ENCODE data around the gene TMEM205. TPM values are rescaled to one million over a fixed set of nuclear protein-coding genes. Genes with fewer than 3 reads are reported as not detected.

TMEM205 gene
- total and polyA plus RNA-seq, 2 donors = 63.8 to 144 TPM

- no peaks in the 10 kb centered on the region for H3K36me3 ChIP-seq (ENCODE audit: insufficient read depth)
- no peak overlapping the region for H3K4me3 ChIP-seq (ENCODE audit: low read depth, low read length)
- WGBS = 94% methylated on average over 3 of the region's 3 CpGs
- H3K27ac ChIP-seq (ENCODE audit: low read depth) = no peak overlapping the region
- peaks cover 2% of the 10 kb centered on the region for H3K4me1 ChIP-seq (ENCODE audit: insufficient read depth)
- DNase-seq (ENCODE audit: extremely low spot score) = no peak
Measured at GRCh38 chr19:11377756-11378155, 31.7 kb upstream of the TMEM205 start.

- H3K36me3 ChIP-seq (ENCODE audit: insufficient read depth) = no peaks in the 10 kb centered on the region
- H3K27ac ChIP-seq (ENCODE audit: low read depth) = no peak overlapping the region
- no peak for DNase-seq (ENCODE audit: extremely low spot score)
- no peak overlapping the region for H3K4me3 ChIP-seq (ENCODE audit: low read depth, low read length)
- H3K4me1 ChIP-seq (ENCODE audit: insufficient read depth) = peaks cover 2% of the 10 kb centered on the region
Measured at GRCh38 chr19:11377237-11377636, 31.2 kb upstream of the TMEM205 start.

- H3K27ac ChIP-seq (ENCODE audit: low read depth) = peak overlapping the region; percentile 68
- peaks cover 2% of the 10 kb centered on the region for H3K4me1 ChIP-seq (ENCODE audit: insufficient read depth)
- no peak for DNase-seq (ENCODE audit: extremely low spot score)
- 10% methylated on average over 27 of the region's 27 CpGs for WGBS
- H3K4me3 ChIP-seq (ENCODE audit: low read depth, low read length) = peak overlapping the region; percentile 42
- no peaks in the 10 kb centered on the region for H3K36me3 ChIP-seq (ENCODE audit: insufficient read depth)
Measured at GRCh38 chr19:11375143-11375948, 29.3 kb upstream of the TMEM205 start.

GRCh38 chr19:11374433-11375142 lies 28.5 kb upstream of the TMEM205 start, which contains the start of gene SWSAP1:
Gene SWSAP1 (plus strand): TSS chr19:11374666. CDS start chr19:11374681, 15 bp downstream.
- Histone ChIP-seq H3K36me3 (ENCODE audit: insufficient read depth) (no peaks in the 10 kb centered on the region), H3K4me3 (ENCODE audit: low read depth, low read length) (peak within 1 kb of the TSS; percentile 44), H3K27ac (ENCODE audit: low read depth) (peak within 1 kb of the TSS; percentile 92), H3K4me1 (ENCODE audit: insufficient read depth) (peaks cover 2% of the 10 kb centered on the region)
- under 1% methylated on average over 44 of the region's 44 CpGs for WGBS
- peak; percentile 99 for DNase-seq (ENCODE audit: extremely low spot score)

- H3K36me3 ChIP-seq (ENCODE audit: insufficient read depth) = no peaks in the 10 kb centered on the region
- peaks cover 2% of the 10 kb centered on the region for H3K4me1 ChIP-seq (ENCODE audit: insufficient read depth)
- no peak overlapping the region for H3K27ac ChIP-seq (ENCODE audit: low read depth)
- DNase-seq (ENCODE audit: extremely low spot score) = no peak
- no peak overlapping the region for H3K4me3 ChIP-seq (ENCODE audit: low read depth, low read length)
- WGBS = 33% methylated on average over 11 of the region's 11 CpGs
Measured at GRCh38 chr19:11373885-11374432, 27.9 kb upstream of the TMEM205 start.

- WGBS = 47% methylated on average over 10 of the region's 10 CpGs
- H3K36me3 ChIP-seq (ENCODE audit: insufficient read depth) = no peaks in the 10 kb centered on the region
- no peak overlapping the region for H3K27ac ChIP-seq (ENCODE audit: low read depth)
- DNase-seq (ENCODE audit: extremely low spot score) = peak; percentile 25
- no peak overlapping the region for H3K4me3 ChIP-seq (ENCODE audit: low read depth, low read length)
- H3K4me1 ChIP-seq (ENCODE audit: insufficient read depth) = peaks cover 2% of the 10 kb centered on the region
Measured at GRCh38 chr19:11373166-11373884, 27.3 kb upstream of the TMEM205 start.

- Histone ChIP-seq H3K27ac (ENCODE audit: low read depth) (no peak overlapping the region), H3K4me1 (ENCODE audit: insufficient read depth) (no peaks in the 10 kb centered on the region), H3K4me3 (ENCODE audit: low read depth, low read length) (no peak overlapping the region), H3K36me3 (ENCODE audit: insufficient read depth) (no peaks in the 10 kb centered on the region)
- 92% methylated on average over 2 of the region's 2 CpGs for WGBS
- no peak for DNase-seq (ENCODE audit: extremely low spot score)
Measured at GRCh38 chr19:11370744-11371143, 24.7 kb upstream of the TMEM205 start.

- Histone ChIP-seq H3K27ac (ENCODE audit: low read depth) (no peak overlapping the region), H3K4me3 (ENCODE audit: low read depth, low read length) (no peak overlapping the region), H3K36me3 (ENCODE audit: insufficient read depth) (no peaks in the 10 kb centered on the region), H3K4me1 (ENCODE audit: insufficient read depth) (no peaks in the 10 kb centered on the region)
- DNase-seq (ENCODE audit: extremely low spot score) = no peak
- 76% methylated on average over 2 of the region's 2 CpGs for WGBS
Measured at GRCh38 chr19:11367528-11367927, 21.5 kb upstream of the TMEM205 start.

GRCh38 chr19:11365557-11366117 lies 19.6 kb upstream of the TMEM205 start:
- no peak for DNase-seq (ENCODE audit: extremely low spot score)
- no peaks in the 10 kb centered on the region for H3K36me3 ChIP-seq (ENCODE audit: insufficient read depth)
- no peaks in the 10 kb centered on the region for H3K4me1 ChIP-seq (ENCODE audit: insufficient read depth)
- H3K4me3 ChIP-seq (ENCODE audit: low read depth, low read length) = no peak overlapping the region
- no peak overlapping the region for H3K27ac ChIP-seq (ENCODE audit: low read depth)
- 75% methylated on average over 7 of the region's 7 CpGs for WGBS

GRCh38 chr19:11364935-11365334 lies 18.9 kb upstream of the TMEM205 start:
- H3K27ac ChIP-seq (ENCODE audit: low read depth) = no peak overlapping the region
- 62% methylated on average over 5 of the region's 5 CpGs for WGBS
- H3K4me1 ChIP-seq (ENCODE audit: insufficient read depth) = no peaks in the 10 kb centered on the region
- no peak overlapping the region for H3K4me3 ChIP-seq (ENCODE audit: low read depth, low read length)
- no peak for DNase-seq (ENCODE audit: extremely low spot score)
- no peaks in the 10 kb centered on the region for H3K36me3 ChIP-seq (ENCODE audit: insufficient read depth)

- no peak for DNase-seq (ENCODE audit: extremely low spot score)
- Histone ChIP-seq H3K36me3 (ENCODE audit: insufficient read depth) (no peaks in the 10 kb centered on the region), H3K27ac (ENCODE audit: low read depth) (no peak overlapping the region), H3K4me1 (ENCODE audit: insufficient read depth) (no peaks in the 10 kb centered on the region), H3K4me3 (ENCODE audit: low read depth, low read length) (no peak overlapping the region)
- 91% methylated on average over 28 of the region's 28 CpGs for WGBS
Measured at GRCh38 chr19:11364296-11364904, 18.3 kb upstream of the TMEM205 start.

GRCh38 chr19:11363881-11364280 lies 17.8 kb upstream of the TMEM205 start:
- no peaks in the 10 kb centered on the region for H3K36me3 ChIP-seq (ENCODE audit: insufficient read depth)
- 90% methylated on average over 10 of the region's 10 CpGs for WGBS
- no peaks in the 10 kb centered on the region for H3K4me1 ChIP-seq (ENCODE audit: insufficient read depth)
- no peak overlapping the region for H3K4me3 ChIP-seq (ENCODE audit: low read depth, low read length)
- no peak overlapping the region for H3K27ac ChIP-seq (ENCODE audit: low read depth)
- DNase-seq (ENCODE audit: extremely low spot score) = no peak
